Left lung (tissue), 10 donors: ENCODE data around the gene FMNL2. TPM values are rescaled to one million over a fixed set of nuclear protein-coding genes. Genes with fewer than 3 reads are reported as not detected.
A peak's percentile ranks its signal among the peaks of the same experiment; 100 is the strongest.

Experiments
- ATAC-seq: fragments of 200-7000 bp; cut with Tn5 transposase; one replicate; pipeline ENCODE4 v1.9.1; 2020; ENCODE audit warnings: moderate library complexity
- DNase-seq, 4 donors: peaks; one replicate each; pipeline ENCODE4 v3.0.0-alpha.2; 2013 to 2020
- H3K27ac ChIP-seq, 2 donors: fragments of 200-600 bp; sonication (generic) in 1 of 2; one replicate each; pipeline versions ENCODE4 v1.5.0 to v1.8.0; 2020 to 2021
- H3K27me3 ChIP-seq, 2 donors: fragments of 200-600 bp; sonication (generic) in 1 of 2; one replicate each; pipeline versions ENCODE4 v1.5.0 to v1.8.0; 2020 to 2021
- H3K36me3 ChIP-seq, 2 donors: fragments of 200-600 bp; sonication (generic) in 1 of 2; one replicate each; pipeline versions ENCODE4 v1.5.0 to v1.8.0; 2020 to 2021
- H3K4me1 ChIP-seq, 2 donors: fragments of 200-600 bp; one replicate each; pipeline ENCODE4 v1.8.0; 2021
- H3K4me3 ChIP-seq, 2 donors: fragments of 200-600 bp; sonication (generic) in 1 of 2; one replicate each; pipeline versions ENCODE4 v1.5.0 to v1.8.0; 2020 to 2021; ENCODE audit warnings: mild to moderate bottlenecking in 1 of 2
- H3K9me3 ChIP-seq, 2 donors: fragments of 200-600 bp; sonication (generic) in 1 of 2; one replicate each; pipeline versions ENCODE4 v1.5.0 to v1.8.0; 2020 to 2021
- intact Hi-C, 2 donors: fragments of 100-400 bp; cut with DNase I; formaldehyde crosslinking; loops; one replicate each; pipeline versions ENCODE4 v1.11.2 to v1.14.2; 2022
- polyA plus RNA-seq, 6 donors: library from polyadenylated mRNA; unstranded; fragments of 120-200 nt; gene quantifications; one replicate each; pipeline ENCODE4 v1.2.1, GENCODE V29; 2013; ENCODE audit not compliant: insufficient read length in 6 of 6
- total RNA-seq, 2 donors: library from RNA; stranded (reverse); fragmentation: NEBNext Ultra II Directional; extraction: Animal tissue kit (Norgen Biotek cat#: 25700); gene quantifications; one replicate each; pipeline ENCODE4 v1.2.1, GENCODE V29; 2021
- TF ChIP-seq, protein P1 (sequence below), 2 donors: fragments of 200-600 bp; sonication (generic) in 1 of 2; IDR thresholded peaks; one replicate each; pipeline versions ENCODE4 v1.5.0 to v1.8.0; 2021; ENCODE audit warnings: antibody characterized with exemption in 2 of 2
- donor health status: DM: no; HTN: yes; CAD: no.
- donor health status: DM: no; HTN: no; CAD: no.

FMNL2 gene
- total and polyA plus RNA-seq, 8 donors = 36.3 to 90.0 (median 77.7) TPM

DNA sequence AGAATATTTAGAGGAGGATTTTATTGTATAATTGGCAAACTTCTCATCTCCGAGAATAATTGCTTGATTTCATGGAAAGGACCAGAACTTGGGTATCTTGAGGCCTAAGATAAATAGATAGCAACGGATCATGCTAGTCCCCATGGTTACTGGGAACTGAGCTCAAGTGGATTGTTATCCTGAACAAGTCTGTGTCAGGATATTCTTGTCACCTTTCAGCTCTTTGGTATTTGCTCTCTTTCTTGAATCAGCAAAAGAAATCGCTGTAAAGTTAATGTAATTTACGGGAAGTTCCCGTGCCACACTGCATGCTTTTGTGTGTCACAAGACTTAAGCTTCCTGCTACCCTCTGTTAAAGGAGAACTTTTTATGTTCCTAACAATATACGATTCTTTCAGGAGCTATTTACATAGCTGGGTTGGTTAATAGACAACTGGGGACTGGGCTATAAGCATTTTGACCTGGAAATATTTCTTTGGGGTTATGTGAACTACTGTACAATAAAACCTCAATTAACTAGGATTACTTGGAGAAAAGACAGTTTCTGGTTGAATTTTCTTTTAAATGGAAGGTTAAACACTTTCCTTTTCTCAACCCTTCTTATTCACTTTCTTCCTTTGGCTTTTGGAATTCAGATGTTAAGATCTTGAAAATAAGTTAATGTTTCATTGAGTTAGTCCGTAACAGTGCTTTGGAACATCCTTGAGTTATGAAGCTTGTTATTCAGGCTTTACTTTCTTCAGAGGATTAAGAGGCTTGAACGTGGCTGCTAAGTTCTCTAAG, 151.2 kb downstream of the FMNL2 start:
- Histone ChIP-seq H3K36me3 (no peaks in the 10 kb centered on the region), H3K27ac (peak overlapping the region; percentile 67 to 71), H3K27me3 (no peaks in the 10 kb centered on the region), H3K4me3 (no peak overlapping the region), H3K4me1 (peaks cover 10 to 30% of the 10 kb centered on the region in 2 donors), H3K9me3 (no peaks in the 10 kb centered on the region)
- intact Hi-C loops = no loop called here
- ATAC-seq (peak; percentile 64), DNase-seq (peak in 1 of 4 donors; percentile 54)
- TF ChIP-seq, protein P1, sequence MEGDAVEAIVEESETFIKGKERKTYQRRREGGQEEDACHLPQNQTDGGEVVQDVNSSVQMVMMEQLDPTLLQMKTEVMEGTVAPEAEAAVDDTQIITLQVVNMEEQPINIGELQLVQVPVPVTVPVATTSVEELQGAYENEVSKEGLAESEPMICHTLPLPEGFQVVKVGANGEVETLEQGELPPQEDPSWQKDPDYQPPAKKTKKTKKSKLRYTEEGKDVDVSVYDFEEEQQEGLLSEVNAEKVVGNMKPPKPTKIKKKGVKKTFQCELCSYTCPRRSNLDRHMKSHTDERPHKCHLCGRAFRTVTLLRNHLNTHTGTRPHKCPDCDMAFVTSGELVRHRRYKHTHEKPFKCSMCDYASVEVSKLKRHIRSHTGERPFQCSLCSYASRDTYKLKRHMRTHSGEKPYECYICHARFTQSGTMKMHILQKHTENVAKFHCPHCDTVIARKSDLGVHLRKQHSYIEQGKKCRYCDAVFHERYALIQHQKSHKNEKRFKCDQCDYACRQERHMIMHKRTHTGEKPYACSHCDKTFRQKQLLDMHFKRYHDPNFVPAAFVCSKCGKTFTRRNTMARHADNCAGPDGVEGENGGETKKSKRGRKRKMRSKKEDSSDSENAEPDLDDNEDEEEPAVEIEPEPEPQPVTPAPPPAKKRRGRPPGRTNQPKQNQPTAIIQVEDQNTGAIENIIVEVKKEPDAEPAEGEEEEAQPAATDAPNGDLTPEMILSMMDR (IDR thresholded peaks at IDR 0.05) = no peak

- peak overlapping the region; percentile 67 to 71 for H3K27ac ChIP-seq
- TF ChIP-seq, protein P1 (IDR thresholded peaks at IDR 0.05) = no peak
- H3K4me3 ChIP-seq = no peak overlapping the region
- no peaks in the 10 kb centered on the region for H3K27me3 ChIP-seq
- ATAC-seq (no peak), DNase-seq (no peak)
- H3K9me3 ChIP-seq = no peaks in the 10 kb centered on the region
- H3K36me3 ChIP-seq = no peaks in the 10 kb centered on the region
- peaks cover 13 to 30% of the 10 kb centered on the region in 2 donors for H3K4me1 ChIP-seq
- intact Hi-C loops = no loop called here
Measured at GRCh38 chr2:152486737-152487400, 151.9 kb downstream of the FMNL2 start.

DNA sequence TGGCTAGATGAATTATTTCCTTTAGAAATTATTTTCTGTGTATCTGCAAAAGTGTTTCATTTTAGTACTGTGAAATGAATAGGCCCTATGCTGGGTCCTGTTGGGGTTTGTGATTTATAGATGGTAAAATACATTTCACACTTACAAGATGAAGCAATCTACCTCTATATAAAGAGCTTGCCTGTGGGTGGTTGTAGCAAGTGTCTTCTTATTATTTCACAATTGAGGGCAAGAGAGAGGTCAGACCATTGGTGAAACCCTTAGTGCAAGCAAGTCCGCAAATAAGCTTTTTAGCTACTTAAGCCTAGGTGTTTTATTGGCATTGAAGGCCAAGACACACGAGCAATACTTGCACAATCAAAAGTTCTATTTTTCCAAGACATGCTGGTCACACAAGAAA, 153.1 kb downstream of the FMNL2 start:
- ATAC-seq = no peak
- intact Hi-C loops = no loop called here
- TF ChIP-seq, protein P1 (IDR thresholded peaks at IDR 0.05) = no peak
- H3K27ac ChIP-seq = no peak overlapping the region
- no peaks in the 10 kb centered on the region for H3K36me3 ChIP-seq
- no peak for DNase-seq
- no peaks in the 10 kb centered on the region for H3K27me3 ChIP-seq
- peaks cover 13 to 30% of the 10 kb centered on the region in 2 donors for H3K4me1 ChIP-seq
- H3K9me3 ChIP-seq = no peaks in the 10 kb centered on the region
- no peak overlapping the region for H3K4me3 ChIP-seq

DNA sequence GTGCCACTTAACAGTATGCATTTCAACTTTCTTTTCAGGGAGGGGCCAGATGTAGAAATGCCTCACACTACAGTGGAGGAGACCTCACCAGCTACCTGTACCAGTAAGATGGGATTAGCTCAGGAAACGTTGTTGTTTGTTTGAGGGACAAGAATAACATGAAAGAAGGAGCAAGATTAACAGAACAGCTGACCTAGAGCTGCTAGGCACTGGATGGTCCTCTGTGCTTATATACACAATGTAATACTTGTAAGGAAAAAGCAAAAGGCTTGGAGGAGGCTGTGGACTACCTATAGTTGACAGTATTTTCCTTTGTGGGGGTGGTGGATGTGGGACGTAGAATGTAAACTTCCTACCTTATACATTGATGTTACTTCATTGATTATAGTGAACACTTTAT, 154.4 kb downstream of the FMNL2 start:
- no peak for ATAC-seq
- TF ChIP-seq, protein P1 (IDR thresholded peaks at IDR 0.05) = no peak
- Histone ChIP-seq H3K36me3 (no peaks in the 10 kb centered on the region), H3K27me3 (no peaks in the 10 kb centered on the region), H3K9me3 (no peaks in the 10 kb centered on the region), H3K27ac (no peak overlapping the region), H3K4me1 (peaks cover 13 to 38% of the 10 kb centered on the region in 2 donors), H3K4me3 (no peak overlapping the region)
- DNase-seq = no peak
- intact Hi-C loops = no loop called here

DNA sequence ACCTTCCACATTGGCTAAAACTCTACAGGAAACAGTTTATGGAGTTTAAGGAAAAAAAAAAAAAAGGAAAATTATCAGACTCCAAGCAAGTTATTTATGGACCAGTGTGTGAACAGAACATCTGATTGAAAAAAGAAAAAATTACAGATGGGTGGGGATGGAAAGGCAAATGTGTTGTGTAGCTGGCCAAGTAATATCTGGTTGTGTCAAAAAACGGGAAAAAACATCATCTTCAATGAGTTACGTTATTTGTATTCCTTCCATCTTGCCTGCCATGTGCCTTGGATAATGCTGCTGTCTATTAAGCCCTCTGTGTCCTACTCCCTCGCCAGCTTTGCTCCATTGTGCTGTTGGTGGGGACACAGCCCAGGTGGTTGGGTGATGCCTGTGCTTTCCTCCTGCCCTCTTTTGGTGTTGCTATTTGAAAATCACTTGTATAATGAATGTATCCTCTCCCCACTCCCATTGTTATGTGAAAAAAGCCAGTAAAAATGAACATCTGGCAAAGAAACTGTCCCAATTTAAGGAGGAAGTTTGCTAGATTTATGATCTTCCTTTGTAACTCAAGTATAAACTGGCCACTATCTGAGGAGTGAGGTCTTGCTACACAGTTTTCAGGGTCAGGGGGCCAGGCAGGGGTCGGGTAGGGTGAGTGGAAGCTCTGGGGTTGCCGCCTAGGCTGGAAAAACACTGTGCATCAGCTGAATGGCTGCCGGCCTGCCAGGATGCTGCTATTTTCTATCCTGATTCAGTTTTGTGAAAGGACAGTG, 155.9 kb downstream of the FMNL2 start:
- no peak for DNase-seq
- intact Hi-C loops = no loop called here
- peak; percentile 20 for ATAC-seq
- Histone ChIP-seq H3K4me3 (no peak overlapping the region), H3K9me3 (no peaks in the 10 kb centered on the region), H3K27ac (no peak overlapping the region), H3K4me1 (peaks cover 13 to 32% of the 10 kb centered on the region in 2 donors), H3K27me3 (no peaks in the 10 kb centered on the region), H3K36me3 (no peaks in the 10 kb centered on the region)
- TF ChIP-seq, protein P1 (IDR thresholded peaks at IDR 0.05) = no peak
